ENCODE data around the gene OR52I2.

- TF ChIP-seq, protein P1, sequence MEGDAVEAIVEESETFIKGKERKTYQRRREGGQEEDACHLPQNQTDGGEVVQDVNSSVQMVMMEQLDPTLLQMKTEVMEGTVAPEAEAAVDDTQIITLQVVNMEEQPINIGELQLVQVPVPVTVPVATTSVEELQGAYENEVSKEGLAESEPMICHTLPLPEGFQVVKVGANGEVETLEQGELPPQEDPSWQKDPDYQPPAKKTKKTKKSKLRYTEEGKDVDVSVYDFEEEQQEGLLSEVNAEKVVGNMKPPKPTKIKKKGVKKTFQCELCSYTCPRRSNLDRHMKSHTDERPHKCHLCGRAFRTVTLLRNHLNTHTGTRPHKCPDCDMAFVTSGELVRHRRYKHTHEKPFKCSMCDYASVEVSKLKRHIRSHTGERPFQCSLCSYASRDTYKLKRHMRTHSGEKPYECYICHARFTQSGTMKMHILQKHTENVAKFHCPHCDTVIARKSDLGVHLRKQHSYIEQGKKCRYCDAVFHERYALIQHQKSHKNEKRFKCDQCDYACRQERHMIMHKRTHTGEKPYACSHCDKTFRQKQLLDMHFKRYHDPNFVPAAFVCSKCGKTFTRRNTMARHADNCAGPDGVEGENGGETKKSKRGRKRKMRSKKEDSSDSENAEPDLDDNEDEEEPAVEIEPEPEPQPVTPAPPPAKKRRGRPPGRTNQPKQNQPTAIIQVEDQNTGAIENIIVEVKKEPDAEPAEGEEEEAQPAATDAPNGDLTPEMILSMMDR (conservative IDR thresholded peaks at IDR 0.05 in 1 of 2, IDR thresholded peaks at IDR 0.05 in 1 of 2; ENCODE audit: low read depth in 1 of 2, low read length in 2 of 2): no peak
- no peak for TF ChIP-seq EZH2 (IDR thresholded peaks at IDR 0.05; ENCODE audit: low read length, missing control alignments)
Observed at GRCh38 chr11:4565371-4565770, 16.2 kb upstream of the OR52I2 start.

All from fibroblast of lung (primary cell).